ENCODE data around the gene PGM2.
"Not testable (repeated sequence)": the region's sequence is repeated elsewhere in the genome, so short reads cannot be mapped to it uniquely, and the experiment has no call there.

Gene PGM2

DNA sequence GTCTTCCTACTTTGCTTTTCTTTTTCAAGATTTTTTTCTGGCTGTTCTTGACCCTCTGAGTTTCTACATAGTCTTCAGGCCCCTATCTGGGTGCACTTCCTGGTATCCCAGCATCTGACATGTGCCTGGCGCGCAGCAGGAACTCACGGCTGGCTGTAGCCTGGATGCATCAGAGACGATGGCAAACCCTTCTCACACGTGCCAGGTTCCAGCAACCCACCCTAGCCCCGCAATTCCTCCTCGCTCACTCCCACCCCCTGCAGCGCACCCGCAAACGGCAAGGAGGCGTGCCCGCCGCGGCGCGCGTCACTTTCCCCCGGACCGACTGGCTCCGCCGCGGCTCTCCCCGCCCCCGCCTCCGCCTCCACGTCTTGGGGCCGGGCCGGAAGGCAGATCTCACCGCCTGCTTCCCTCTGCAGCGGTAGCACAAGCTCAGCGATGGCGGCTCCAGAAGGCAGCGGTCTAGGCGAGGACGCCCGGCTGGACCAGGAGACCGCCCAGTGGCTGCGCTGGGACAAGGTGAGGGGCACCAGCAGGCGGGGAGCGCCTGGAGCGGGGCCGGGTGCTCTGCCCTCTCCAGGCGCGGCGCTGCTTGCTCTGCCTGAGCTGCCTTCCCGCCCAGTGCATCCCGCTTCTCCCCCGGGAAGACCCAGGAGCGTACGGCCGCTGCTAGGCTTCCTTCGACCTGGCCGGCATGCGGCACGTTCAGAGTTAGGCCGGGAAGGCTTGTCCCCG lies at the start of gene PGM2:
PGM2 (plus strand) TSS at position 392 of the 735 bp plus-strand sequence; CDS start at position 439, 47 bp downstream.
- peak; percentile 79 for DNase-seq

DNA sequence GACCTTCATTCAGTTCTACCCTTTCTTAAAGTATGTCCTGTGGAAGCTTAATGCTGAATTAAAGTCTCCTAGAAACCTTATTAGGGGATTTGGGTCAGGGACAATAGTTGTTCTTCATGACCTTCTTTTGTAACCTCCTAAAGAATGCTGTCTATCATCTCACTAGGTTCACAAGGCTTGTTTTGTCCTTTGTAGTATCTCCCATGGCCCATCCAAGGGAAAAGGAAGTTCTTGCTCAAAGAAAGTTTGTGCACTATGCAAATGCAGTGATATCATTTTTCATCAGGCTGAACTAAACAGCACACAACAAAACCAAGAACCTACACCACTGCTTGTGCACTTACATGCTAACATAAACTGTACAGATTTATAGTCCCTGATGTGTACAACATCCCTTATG lies 46.6 kb upstream of the PGM2 start:
- DNase-seq: no peak

DNA sequence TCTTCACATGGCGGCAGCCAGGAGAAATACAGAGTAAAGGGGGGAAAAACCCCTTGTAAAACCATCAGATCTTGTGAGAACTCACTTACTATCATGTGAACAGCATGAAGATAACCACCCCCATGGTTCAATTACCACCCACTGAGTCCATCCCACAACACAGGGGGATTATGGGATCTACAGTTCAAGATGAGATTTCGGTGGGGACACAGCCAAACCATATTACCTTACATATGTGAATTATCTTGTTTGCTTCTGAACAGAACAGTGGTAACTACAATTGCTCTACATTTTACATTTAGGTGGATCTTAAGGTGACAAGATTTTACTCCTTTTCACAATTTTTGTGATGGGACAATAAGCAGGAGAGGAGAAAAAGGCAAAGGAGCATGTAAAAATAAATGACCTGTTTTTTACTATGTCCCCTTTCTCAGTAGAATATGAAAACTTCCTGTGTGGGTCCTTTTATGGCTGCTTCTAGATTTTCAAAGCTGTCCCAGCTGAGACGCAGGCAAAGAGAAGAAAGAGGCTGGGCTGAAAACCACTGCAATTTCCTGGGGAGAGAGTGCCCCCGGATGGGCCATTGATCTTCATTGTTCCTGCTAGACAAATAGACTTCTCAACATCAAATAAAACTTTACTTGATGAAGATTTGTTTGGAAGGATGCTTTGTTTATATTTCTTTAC lies 45.9 kb upstream of the PGM2 start:
- no peak for DNase-seq

DNA sequence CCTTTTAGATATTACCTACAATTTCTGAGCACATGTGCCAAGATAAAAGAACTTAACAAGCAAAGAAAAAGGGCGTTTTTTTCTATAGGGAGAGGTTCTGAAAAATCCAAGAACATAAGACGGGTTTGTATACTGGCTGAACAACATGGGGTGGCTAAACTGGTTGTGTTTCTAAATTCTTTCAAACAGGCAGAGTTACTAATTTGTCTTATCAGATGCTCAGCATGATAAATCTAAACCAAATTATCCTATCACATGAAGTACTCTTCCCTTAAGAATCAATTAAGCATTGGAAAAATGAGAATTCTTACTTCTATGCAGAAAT lies 45.4 kb upstream of the PGM2 start:
- DNase-seq: no peak

DNA sequence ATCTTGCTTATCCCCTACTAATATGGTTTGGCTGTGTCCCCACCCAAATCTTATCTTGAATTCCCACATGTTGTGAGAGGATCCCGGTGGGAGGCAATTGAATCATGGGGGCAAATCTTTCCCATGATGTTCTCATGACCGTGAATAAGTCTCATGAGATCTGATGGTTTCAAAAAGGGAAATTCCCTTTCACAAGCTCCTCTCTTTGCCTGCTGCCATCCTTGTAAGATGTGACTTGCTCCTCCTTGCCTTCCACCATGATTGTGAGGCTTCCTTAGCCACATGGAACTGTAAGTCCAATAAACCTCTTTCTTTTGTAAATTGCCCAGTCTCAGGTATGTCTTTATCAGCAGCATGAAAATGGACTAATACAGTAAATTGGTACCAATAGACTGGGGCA lies 40.2 kb upstream of the PGM2 start:
- not testable (repeated sequence) for DNase-seq

DNA sequence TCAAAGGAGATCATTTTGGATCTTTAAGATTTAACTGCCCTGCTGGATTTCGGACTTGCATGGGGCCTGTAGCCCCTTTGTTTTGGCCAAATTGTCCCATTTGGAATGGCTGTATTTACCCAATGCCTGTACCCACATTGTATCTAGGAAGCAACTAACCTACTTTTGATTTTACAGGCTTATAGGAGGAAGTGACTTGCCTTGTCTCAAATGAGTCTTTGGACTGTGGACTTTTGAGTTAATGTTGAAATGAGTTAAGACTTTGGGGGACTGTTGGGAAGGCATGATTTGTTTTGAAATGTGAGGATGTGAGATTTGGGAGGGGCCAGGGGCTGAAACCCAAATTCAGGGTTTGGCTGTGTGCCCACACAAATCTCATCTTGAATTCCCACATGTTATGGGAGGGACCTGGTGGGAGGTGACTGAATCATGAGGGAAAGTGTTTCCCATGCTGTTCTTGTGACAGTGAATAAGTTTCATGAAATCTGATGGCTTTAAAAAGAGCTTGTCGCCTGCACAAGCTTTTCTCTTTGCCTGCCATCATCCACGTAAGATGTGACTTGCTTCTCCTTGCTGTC lies 38.5 kb upstream of the PGM2 start:
- DNase-seq: not testable (repeated sequence)

DNA sequence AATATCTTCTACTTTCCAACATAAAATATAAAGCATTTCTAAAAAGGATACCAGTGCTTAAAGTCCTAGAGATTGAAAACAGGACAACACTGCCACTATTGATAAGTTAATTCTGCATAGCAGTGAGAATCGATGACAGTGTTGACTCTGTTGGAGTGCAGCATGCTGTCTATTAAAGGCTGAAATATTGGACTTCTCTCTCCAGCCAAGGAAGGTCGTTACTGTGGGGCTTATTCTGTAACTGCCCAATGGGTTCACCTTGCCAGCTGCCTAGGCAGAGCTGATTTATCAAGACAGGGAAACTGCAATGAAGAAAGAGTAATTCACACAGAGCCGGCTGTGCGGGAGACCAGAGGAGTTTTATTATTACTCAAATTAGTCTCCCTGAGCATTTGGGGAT lies 37.7 kb upstream of the PGM2 start:
- DNase-seq: no peak

DNA sequence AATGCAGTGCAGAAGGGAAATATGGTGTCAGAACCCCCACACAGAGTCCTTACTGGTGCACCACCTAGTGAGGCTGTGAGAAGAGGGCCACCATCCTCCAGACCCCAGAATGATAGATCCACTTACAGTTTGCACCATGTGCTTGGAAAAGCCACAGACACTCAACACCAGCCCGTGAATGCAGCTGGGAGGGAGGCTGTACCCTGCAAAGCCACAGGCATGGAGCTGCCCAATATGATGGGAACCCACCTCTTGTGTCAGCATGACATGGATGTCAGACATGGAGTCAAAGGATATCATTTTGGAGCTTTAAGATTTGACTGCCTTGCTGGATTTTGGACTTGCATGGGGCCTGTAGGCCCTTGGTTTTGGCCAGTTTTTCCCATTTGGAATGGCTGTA lies 34.2 kb upstream of the PGM2 start:
- DNase-seq: no peak

DNA sequence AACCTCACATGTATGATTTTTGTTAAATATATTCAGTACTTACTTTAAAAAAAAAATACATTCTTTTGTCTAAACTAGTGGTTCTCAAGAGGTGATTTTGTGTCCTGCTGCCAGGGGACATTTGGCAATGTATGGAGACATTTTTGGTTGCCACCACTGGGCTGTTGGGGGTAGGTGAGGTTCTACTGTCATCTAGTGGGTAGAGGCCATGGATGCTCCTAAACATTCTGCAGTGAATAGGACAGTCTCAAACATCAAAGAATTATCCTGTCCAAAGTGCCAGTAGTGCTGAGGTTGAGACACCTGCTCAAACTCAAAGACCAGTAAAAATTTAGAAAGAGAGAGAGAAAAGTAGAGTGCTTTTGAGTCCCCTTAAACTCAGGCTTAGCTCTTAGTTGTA lies 32.9 kb upstream of the PGM2 start:
- DNase-seq: no peak

DNA sequence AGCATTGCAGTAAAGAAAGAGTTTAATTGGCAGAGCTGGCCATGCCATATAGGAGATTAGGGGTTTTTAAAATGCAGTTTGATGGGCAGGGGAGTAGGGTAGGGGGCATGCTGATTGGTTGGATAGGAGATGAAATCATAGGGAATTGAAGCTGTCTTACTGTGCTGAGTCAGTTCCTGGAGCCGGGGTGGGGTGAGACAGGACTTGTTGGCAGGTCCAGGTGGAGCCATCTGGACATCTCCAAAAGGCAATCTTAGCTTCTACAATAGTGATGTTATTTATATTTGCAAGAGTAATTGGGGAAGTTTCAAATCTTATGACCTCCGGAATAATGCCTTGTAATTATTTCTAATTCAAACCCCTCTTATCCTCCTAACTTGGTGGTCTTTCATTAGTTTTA lies 32.4 kb upstream of the PGM2 start:
- DNase-seq: no peak

DNA sequence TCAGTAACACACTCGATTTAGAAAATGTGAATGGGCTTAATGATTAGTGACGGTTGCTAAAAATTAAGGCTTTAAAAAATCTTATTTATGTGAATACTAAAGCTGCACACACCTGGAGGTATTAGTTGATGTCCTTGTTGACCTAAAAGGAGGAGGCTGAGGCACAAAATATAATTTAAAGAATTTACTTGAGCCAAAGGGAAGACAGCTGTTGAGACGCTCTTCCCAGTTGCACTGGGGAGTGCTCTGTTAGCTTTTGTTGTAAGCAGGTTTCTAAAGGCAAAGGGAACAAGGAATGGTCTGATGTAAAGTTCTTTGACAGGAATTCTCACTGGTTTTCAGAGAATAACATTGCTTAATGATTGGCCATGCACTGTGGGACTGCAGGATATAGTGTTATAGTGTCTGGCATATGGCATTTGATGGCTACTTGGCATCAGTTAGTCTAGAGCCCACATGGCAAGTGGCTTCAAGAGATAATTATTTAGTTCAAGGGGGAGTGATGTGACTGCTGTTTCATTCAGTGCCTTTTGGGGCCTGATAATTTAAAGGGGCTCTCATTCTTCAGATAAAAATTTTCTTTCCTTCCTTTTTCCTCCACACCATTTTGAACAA lies 30.8 kb upstream of the PGM2 start:
- peak; percentile 28 for DNase-seq

DNA sequence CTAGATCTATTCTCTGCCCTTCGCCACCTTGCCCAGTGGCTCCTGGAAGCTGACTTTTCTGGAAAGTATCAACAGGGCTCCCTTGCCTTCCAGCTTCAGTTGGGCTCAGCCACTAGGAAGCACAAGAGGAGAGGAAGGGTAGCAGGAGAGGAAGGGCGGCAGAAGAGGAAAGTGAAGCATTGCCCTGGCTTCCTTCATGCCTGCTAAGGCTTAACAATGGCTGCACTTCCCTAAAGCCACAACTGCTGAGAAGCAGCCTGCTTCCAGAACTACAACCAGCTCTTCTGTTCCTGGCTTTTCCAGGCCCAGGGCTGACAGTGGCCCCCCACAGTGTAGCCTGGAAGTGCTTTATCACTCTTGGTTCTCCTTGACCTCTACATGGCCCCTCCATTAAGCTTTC lies 29.1 kb upstream of the PGM2 start:
- no peak for DNase-seq

DNA sequence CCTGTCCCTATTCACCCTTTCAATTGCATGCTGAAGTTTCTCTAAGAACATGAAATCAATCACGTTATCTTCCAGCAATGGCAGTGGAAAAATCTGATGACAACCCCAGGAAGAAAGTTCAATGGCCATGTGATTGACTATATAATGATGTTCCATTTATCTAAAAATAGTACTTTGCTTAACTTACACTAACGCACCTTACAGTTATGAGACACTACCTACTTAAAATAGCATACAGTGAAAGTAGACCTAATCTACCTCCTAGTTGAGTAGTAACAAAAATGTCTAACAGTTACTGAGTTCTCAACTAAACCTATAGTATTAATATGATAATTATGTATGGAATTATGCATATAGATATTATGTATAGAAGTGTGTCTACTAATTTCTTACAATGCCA lies 28.6 kb upstream of the PGM2 start:
- DNase-seq: no peak

DNA sequence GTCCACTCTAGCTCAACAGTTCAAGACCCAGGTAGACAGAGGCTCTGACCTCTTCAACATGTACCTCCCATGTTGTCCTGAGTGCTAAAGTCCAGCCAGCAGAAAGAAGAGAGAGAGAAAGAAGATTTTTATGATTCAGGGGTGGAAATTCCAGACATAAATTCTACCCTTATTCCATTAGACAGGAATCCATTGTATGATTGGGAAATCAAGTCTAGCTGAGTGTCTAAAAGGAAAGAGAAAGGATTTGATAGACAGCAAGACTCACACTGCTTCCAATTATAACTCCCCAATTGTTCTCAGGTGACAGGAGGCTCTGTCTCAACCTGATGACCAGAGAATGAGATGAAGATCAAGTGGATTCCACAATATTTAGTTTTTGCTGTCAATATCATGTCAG lies 27.9 kb upstream of the PGM2 start:
- DNase-seq: no peak

DNA sequence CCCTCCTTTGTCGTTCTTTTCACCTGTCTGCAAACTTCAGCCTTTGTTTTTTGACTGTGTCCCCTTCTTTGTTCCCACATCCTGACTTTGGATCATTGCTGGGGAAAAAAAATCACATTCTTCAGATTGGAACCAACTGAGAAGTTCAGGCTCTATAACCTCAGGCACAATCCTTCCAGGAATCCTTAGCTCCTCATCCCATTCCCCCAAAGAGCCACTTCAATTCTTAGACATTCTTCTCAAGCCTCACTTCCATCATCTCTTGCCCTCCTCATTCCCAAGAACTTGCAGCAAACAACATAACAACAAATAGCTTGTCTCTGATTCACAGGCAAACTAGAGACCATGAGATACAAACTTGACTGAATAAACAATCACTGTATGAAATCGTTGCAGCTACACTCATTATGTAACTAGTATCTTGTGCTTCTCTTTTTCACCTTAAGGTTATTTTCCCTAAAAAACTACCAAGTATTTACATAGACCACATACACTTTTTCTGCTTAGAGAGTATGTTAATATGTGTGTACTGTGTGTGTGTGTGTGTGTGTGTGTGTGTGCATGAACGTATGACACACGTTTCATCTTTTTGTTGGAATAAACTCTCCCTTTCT lies 26.4 kb upstream of the PGM2 start:
- no peak for DNase-seq

DNA sequence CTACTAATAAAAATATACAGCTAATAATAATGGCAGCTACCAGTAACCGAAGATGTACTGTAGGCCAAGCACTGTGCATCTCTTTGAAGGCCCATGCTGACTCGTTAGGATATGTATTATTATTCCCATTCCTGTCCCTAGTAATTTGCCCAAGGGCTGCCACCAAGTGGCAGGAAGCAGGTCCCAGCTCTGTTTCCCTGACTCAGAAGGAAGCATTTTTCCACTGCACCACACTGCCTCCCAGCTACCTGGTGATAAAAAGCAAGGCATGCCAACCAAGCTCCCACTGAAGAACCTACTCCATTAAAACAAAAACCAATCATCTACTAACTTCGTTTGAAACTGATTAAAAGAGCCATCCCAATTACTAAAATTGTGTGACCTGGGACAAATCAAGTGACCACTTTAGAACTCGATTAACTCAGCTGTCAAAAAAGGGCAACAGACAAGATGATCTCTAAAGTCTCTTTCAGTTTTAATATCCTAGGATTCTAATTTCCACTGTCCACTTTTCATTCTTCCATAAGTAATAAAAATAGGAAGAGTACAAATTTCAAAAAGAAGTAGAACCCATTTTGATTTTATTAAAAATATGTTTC lies 24.3 kb upstream of the PGM2 start:
- peak; percentile 77 for DNase-seq

DNA sequence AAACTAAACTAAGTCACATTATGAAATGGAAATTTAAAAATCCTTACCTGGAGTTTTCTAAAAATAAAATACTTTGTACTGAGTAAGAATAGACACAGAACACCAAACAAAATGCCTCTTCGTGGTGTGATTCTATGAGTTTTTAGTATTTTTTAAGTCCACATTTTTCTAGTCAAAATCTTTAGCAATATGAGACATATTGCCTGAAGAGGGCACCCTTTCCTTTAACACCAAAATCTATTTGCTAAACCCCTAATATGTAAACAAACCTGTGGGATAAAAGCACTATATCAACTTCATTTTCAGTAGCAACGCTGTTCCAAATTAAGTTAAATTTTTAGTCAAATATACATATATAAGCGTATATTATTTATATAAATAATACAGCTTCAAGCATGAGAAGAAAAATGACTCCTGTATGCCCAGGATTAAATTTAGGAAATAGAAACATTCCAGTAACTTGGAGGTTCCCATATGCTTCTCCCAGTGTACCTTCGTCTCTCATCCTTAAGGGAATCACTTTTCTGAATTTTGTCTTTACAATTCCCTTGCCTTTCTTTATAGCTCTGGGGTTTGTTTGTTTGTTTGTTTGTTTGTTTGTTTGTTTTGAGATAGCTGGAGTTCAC lies 23.0 kb upstream of the PGM2 start:
- DNase-seq: peak; percentile 45

DNA sequence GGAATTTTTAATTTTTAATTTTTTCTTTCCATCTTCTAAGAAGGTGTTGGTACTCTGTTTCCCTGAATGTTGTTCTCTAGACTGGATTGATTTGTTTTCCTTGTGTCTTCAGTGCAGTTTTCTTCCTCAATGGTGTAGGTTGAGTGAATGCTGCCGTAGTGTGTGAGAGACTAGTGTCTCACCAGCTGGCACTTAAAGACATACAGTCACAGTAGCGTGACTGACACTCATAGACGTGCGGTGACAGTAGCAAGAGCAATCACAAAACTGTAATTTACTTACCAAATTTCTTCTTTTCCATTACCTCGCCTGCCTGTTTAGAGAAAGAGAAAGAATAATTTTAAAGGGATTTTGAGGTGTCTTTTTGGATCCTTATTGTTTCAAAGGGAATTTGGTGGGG lies 21.4 kb upstream of the PGM2 start:
- DNase-seq: no peak

DNA sequence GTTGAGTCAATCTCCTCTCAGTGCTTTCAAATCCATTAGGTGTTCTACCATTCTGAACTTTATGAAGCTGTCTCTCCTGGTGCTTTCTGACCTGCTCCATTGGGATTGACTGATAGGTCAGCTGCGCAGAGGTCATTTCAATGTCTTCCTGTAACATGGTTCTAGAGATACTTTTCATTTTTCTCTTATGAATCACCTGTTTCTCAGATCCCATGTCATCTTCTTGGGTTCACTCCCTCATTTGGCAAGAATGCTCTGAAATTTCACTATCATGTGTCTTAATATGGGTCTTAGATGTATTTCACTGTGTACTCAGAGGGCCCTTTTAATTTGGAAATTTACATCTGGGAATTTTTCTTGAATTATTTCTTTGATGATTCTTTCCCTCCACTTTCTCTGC lies 13.8 kb upstream of the PGM2 start:
- no peak for DNase-seq

DNA sequence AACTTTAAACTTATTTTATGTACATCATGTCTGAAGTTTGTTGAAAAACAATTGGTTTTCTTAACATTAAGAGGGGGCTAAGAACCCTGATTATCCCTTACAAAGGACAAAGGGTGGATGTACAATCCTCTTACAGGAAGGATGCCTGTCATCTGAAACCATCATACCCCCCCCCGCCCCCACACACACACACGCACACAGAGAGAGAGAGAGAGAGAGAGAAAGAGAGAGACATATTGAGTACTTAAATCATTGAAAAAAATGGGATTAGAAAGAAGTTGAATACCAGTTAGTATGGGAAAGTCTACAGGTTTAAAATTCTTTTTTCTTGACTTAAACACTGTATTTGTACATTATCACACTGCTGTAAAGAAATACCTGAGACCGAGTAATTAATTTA lies 10.9 kb upstream of the PGM2 start:
- no peak for DNase-seq

DNA sequence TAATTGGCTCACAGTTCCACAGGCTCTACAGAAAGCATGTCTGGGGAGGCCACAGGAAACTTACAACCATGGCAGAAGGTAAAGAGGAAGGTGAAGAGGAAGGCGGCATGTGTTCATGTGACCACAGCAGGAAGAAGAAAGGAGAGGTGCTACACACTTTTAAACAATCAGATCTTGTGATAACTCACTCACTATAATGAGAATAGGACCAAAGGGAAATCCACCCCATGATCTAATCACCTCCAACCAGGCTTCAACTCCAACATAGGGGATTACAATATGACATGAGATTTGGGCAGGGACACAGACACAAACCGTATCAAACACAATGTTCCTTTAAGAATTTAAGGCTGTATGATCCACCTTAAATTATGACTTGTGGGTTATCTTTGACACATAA lies 10.5 kb upstream of the PGM2 start:
- DNase-seq: no peak

DNA sequence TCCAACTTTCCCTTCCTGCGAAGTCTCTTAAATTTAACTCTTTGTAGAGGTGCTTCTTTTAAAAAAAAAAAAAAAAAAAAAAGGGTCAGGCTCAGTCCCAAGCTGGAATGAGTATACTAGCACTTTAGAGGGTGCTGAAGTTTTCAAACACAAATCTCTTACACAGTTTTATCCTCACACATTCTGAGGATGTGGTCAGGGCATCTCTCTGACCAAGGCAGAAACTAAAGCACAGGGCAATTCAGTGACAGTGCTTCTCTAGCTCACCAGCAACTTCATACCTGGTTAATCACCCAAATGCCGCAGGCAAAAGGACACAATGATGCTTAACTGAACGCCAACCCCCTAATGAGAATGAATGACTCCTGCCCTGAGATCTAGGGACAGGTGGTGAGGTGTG lies 9.8 kb upstream of the PGM2 start:
- DNase-seq: no peak

DNA sequence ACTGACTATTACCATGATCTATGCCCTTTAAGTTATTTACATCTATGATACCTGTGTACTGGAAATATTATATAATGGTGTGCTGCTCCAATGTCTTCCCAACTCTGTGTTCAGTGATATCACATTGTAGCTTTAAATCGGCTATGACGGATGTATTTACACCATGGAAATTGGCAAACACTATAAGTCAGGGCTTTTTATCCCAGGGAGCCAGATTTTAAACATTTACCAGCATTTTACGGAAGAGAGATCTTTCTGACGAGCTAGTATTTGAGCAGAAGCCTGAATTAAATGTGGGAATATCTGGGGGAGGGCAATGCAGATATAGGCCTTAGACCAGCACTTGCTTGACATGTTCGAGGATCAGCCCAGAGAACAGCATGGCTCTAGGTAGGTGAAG lies 7.7 kb upstream of the PGM2 start:
- no peak for DNase-seq
